K562 (cell line): ENCODE results near the gene GPR15. TPM values are rescaled to one million over a fixed set of nuclear protein-coding genes. Genes with fewer than 3 reads are reported as not detected.

ENCODE experiments used
- CHD2 ChIP-seq: IDR thresholded peaks from 2 replicates; pipeline ENCODE4 v1.6.1; 2011; ENCODE audit warnings: low read depth, low read length
- COPS2 ChIP-seq: fragments of 450-650 bp; conservative IDR thresholded peaks from 2 replicates; pipeline ENCODE4 v1.6.1; 2016; ENCODE audit warnings: mild to moderate bottlenecking, moderate library complexity
- GTF2E2 ChIP-seq: fragments of 200-800 bp; sonication (Bioruptor generic); IDR thresholded peaks from 2 replicates; pipeline ENCODE4 v1.6.1; 2016; ENCODE audit warnings: missing genetic modification characterization, missing compliant biosample characterization
- NKRF ChIP-seq: fragments of 450-650 bp; IDR thresholded peaks from 2 replicates; pipeline ENCODE4 v1.6.1; 2016; ENCODE audit warnings: borderline replicate concordance
- SMC3 ChIP-seq: conservative IDR thresholded peaks from 2 replicates; pipeline ENCODE4 v1.6.1; 2011; ENCODE audit warnings: low read depth, low read length, improper control_type of control experiment; ENCODE audit not compliant: insufficient read depth
- TARDBP ChIP-seq: fragments of 450-650 bp; IDR thresholded peaks from 2 replicates; pipeline ENCODE4 v1.6.1; 2016
- ZBTB1 ChIP-seq: sonication (generic); formaldehyde crosslinking; IDR thresholded peaks from 2 replicates; pipeline ENCODE4 v1.8.1; 2023; ENCODE audit warnings: missing genetic modification reagents, low read depth, mild to moderate bottlenecking, borderline replicate concordance
- ZNF232 ChIP-seq: sonication (generic); formaldehyde crosslinking; IDR thresholded peaks from 2 replicates; pipeline ENCODE4 v1.8.0; 2022; ENCODE audit warnings: mild to moderate bottlenecking, missing genetic modification reagents
- ZNF407 ChIP-seq: fragments of 450-650 bp; IDR thresholded peaks from 2 replicates; pipeline ENCODE4 v1.6.1; 2016; ENCODE audit warnings: low read depth
- ZNF511 ChIP-seq: sonication (generic); formaldehyde crosslinking; IDR thresholded peaks from 2 replicates; pipeline ENCODE4 v1.8.0; 2022; ENCODE audit warnings: mild to moderate bottlenecking, missing genetic modification reagents
- ZNF518B ChIP-seq: fragments of 250-450 bp; sonication (Bioruptor Pico); IDR thresholded peaks from 2 replicates; pipeline ENCODE4 v1.5.0; 2021; ENCODE audit warnings: mild to moderate bottlenecking, moderate library complexity
- polyA plus RNA-seq, 8 experiments: library from polyadenylated mRNA; depleted of rRNA in 4 of 8; stranded (reverse) in 5 of 8; unstranded in 3 of 8; fragments of >200 nt; fragmentation: Nextera tagmentation in 2 of 8; fragmentation: Illumina TruSeq in 1 of 8; extraction: Ambion mirVana in 2 of 8; extraction: Trizol in 1 of 8; gene quantifications; 2 replicates each; pipeline versions ENCODE4 v1.2.1 to v1.2.3, GENCODE V29; 2011 to 2014; ENCODE audit warnings: inconsistent platforms in 1 of 8, missing spikeins in 1 of 8
- total RNA-seq, 7 experiments: library from RNA; depleted of rRNA in 6 of 7; stranded (reverse); fragments of >200 nt in 6 of 7; fragmentation: Illumina TruSeq in 2 of 7; extraction: Trizol in 2 of 7; gene quantifications; 2 replicates each; pipeline versions ENCODE4 v1.2.1 to v1.2.3, GENCODE V29; 2011 to 2021; ENCODE audit warnings: low replicate concordance in 1 of 7

Gene GPR15
- total and polyA plus RNA-seq, 9 of the 15 experiments (the other 6 are each of a cell fraction or from before 2014, with no cell fraction given): 0.13 TPM; not detected in 8

- no peak for TF ChIP-seq ZNF518B
- TF ChIP-seq TARDBP: no peak
- 0 out of 2 replicates have a peak, but pooled peaks have one; percentile 2 for TF ChIP-seq CHD2
- TF ChIP-seq COPS2: no peak
- no peak for TF ChIP-seq GTF2E2 (tag)
- TF ChIP-seq SMC3: no peak
- no peak for TF ChIP-seq ZNF232 (CRISPR knock-in tag)
- no peak for TF ChIP-seq ZNF407
- no peak for TF ChIP-seq NKRF
- no peak for TF ChIP-seq ZBTB1 (CRISPR knock-in tag)
- no peak for TF ChIP-seq ZNF511 (CRISPR knock-in tag)
These were observed 9.1 kb upstream of the GPR15 start, which contains the start of gene CLDND1 (continued) for GRCh38 chr3:98522544-98523281.
